GM19395 (cell line): ENCODE data around the gene HS6ST3.

Source experiments
- ATAC-seq: cut with Tn5 transposase; IDR thresholded peaks from one replicate; pipeline ENCODE4 v1.9.1; 2021; ENCODE audit warnings: mild to moderate bottlenecking, moderate library complexity; ENCODE audit not compliant: unreplicated experiment

Gene HS6ST3

DNA sequence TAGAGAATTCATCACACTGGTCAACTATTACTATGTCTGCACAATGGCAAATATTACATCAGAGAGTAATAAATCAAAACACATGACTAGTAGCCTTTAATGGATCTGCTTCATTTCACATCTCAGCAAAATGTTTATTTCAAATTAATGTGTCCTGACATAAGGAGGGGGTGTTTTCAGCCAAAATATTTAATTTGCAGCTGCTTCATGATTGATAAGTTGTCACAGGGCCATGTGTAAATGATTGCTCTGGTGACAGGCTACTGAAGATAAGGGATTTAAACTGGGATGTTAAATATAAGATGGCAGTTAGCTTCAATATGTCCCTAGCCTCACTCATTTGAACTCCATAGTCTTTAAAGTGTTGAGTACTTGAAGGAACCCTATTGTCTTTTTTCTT is 601.1 kb downstream of the HS6ST3 start:
- ATAC-seq, result no peak

DNA sequence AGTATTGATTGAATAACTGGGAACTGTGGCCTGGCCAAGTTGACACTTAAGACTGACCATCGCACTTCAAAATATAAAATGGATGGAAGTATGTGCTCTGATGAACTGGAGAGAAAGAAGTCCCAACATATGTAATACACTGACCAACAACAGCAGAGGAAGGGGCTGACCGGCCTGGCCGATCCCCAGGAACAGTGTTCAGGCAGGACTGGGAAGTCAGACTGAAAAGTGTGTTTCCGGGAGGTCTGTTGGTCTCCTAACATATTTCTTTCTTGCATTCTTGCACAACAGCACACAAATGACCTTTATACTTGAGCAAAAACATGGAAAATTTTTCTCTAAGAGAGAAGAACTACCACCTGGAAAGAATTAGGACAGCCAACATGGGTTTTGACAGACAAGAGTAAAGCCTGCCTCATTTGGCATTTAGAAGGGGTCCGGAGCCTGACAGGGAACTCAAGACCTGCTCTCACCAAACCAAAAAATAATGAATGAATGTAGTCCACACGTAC is 606.5 kb downstream of the HS6ST3 start:
- ATAC-seq, result no peak

DNA sequence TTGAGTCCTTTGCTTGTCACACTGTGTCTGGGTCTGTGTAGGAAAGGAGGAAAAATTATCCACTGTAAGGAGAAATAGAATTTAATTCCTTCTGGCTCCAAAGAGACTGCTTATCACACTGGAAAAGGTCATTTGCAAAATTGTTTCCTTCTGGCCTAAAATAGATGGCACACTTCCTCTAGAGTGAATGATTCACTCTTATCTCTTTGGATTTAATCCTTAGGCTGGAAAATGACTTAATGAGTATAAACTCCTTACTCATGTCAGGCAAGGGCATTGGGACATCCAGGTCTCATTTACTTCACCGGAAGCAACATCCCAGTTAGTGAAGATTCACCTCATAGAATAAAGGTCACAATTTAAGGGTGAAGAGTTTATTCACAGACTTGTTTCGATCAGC is 610.8 kb downstream of the HS6ST3 start:
- ATAC-seq, result no peak

DNA sequence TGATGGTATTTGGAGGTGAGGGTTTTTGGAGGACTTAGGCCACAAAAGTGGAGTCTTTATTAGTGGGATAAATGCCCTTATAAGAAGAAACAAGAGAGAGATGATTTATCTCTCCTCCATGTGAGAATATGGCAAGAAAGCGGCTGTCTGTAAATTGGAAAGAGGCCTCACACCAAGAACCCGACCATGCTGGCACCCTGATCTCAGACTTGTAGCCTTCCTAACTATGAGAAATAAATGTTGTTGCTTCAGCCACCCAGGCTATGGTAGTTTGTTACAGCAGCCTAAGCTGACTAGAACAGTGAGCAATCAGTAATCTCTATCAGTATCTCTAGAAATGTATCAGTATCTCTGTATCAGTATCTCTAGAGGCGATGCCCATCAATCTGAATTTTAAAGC is 617.2 kb downstream of the HS6ST3 start:
- ATAC-seq, result no peak

DNA sequence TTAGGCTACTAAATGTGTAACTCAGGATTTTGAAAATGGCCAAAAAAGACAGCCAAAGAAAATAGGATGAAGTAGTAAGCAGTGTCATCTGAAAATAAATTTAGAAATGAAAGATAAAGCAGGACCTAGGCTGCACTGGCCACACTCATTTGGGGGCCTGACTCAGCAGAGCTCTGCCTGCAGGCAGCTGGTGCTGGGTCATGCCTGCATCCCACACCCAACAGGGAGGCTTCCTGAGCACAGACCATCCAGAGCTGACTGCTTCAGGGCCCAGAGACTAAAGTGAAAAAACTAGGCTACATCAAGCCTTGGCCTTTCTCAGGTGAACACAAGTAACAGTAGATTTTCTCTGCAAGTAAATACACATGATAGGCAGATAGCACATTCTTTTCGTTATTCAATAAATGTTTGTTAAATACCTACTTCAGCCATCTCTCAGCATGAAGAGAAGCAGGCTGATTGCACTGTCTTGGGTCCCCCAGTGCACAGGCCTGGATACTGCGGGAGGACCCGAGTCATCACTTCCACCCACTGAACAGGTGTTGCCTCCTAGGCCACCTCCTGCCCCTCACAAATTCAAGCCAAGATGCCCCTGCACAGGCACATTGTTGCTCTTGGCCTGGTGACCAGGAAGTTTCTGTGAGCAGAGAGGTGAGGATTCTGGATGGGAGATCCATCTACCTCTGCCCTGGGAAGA is 620.4 kb downstream of the HS6ST3 start:
- ATAC-seq, result no peak

DNA sequence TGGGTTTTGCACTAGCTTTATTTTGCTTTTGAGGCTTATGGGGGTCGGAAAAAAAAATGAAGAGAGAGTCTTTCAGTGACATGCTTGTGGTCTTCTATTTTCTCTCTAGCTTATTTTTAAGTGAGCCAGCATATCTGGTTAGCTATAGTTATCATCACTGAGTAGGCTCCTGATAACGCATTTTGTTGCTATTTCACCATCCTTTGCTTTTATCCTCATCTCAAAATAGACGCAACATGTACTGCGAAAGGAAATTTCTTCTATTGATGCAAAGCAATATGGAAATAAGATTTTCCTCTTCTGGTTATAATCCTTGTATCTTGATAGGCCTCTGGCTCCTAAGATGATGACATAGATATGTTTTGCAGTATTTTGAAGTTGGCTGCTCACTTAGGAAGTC is 630.5 kb downstream of the HS6ST3 start:
- ATAC-seq, result no peak

DNA sequence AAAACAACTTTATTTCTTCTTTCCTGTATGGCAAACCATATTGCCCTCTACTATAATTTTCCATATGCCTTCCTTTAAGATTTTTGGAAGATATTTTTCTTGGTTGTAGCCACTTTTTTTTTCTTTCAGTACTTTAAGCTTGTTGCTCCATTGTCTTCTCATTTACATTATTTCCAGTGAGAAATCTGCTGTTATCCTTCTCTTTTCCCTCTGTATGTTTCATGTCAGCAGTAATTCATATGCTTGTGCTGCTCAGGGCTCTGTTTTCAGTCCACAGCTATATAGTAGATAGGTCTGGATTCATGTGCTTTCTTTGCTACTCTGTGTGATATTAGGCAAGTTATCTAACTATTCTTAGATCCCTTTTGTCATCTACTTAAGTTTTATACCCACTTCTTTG is 636.7 kb downstream of the HS6ST3 start:
- no peak for ATAC-seq

DNA sequence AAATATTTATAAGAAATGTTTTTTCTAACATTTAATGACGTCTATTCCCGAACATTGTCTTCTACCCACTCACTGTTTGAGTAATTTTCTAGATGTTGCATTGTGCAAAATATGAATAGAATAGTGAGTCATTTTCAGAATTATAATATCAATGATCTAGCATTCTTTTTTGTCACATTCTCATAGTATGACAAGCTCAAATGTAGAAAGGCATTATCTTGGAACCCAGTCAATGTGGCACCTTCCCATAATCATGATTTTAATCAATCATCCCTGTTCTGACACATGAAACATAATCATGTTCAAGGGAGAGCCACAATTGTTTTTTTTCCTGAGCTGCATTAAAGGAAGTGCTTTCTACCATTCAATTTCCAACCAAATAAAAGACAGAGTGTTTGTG is 638.6 kb downstream of the HS6ST3 start:
- no peak for ATAC-seq

DNA sequence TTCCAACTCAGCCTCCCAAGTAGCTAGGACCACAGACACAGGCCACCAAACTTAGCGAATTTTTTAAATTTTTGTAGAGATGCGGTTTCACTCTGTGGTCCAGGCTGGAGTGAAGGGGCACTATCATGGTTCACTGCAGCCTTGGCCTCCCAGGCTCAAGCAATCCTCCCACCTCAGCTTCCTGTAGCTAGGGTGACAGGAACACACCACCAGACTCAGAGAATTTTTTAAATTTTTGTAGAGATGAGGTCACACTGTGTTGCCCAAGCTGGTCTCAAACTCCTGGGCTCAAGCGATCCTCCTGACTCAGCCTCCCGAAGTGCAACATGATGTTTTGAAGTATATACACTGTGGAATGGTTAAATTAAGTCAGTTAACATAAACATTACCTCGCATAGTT is 640.8 kb downstream of the HS6ST3 start:
- no peak for ATAC-seq

DNA sequence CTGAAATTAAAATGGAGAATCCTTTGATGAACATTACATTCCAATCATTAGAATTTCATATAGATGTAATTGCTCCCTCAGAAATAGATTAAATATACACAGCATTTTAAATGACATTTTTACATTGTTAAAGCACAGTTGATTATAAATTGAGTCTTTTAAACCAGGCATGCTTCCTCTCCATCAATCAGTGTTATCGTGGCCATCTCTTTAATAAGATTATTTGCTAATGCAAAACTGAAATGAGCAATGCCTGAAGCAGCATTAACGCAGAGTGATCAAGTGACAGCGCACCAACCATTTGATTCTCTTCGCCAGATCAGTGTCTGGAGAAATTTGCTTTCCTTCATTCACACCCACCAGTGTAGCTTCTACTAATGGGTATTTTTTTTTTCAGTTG is 644.6 kb downstream of the HS6ST3 start:
- no peak for ATAC-seq

DNA sequence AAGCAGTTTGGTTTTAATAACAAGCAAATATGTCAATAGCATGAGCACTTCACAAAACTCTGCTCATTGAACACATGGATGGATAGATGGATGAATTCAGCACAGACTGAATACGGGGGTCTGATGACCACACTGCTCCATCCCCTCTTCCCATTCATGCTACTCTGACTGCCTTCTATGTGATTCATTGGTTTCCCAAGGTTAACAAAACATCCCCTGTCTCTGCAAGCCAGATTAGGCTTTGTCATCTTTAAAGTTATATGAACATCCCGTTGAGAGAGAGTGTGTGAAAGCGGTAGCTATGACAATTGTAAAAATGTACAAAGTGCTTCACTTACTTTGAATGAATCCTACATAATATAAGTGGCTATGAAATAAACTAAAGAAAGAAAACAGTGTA is 651.9 kb downstream of the HS6ST3 start:
- no peak for ATAC-seq

DNA sequence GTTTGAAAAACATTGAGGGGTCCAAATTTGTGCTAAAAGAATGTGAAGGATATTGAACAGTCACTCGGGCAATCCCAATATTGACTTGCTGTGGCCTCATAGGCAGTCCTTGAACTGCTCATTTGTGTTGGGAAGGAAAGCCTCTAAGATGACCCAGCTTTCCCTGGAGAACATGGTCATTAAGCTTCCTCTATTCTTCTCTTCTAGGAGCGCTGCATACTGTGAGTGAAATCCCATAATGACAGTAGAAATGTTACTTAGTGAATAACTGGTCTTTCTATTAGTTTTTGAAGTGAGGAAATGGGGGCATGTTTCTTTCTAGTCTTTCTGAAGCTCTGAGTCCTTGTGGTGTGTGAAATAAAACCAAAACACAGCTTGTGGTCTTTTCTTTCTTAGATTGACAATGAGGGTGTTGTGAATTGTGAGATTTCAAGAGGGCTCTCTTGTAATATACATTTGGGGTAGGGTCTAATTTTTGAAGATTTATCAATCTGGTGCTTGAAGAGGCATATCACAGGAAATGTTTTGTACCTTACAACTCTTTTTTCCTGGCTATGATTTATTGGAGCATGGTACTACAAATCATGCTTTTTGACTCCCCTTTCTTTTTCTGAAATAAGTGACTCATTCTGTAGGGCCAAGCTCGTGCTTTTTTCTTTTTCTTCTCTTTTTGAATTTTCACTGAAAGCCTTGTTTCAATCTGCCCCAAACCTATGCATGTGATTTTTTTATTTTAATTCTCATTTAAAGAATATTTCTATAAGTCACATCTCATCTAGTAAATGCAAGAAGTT is 653.6 kb downstream of the HS6ST3 start:
- ATAC-seq, result no peak

DNA sequence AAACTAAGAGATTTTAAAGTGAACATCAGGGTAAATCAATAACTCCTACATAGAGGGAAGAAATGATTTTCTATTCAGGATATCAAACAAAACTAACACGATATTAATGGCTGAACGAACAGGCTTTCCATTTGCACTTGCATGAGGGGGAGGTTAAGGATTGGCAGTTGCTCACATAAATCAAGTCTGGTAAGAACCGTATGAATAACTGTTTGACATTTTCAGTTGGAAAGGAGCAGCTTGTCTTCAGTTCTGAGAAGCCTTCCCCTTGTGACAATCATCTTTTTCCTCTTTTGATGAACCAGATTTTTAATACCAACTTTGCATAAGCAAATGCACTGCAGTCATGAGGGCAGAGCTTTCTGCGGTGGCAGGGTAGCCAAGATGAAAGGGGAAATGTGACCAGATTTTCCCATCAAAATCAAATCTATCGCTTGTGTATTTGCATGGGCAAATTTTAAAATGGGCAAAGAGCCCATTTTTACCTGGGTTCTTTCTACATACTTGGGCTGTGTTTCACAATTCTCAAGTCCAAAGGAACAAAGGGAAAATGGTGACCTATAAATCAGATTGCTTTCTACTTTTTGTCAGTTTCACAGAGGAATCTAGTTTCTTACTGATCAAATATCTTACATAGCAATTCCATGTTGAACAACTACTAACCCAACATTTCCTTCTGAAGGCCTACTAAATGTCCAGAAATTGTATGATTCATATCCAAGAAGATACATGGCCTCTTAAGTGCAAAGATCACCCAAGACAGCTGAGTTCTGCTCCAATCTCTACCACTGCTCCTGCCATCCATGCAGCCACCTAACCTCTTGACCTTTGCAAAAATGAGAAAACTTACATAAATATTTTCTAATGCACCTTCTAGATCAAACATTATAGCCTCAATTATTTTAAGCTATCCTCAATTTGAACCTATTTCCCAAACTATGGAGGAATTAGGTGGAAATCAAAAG is 654.7 kb downstream of the HS6ST3 start:
- ATAC-seq, result no peak

DNA sequence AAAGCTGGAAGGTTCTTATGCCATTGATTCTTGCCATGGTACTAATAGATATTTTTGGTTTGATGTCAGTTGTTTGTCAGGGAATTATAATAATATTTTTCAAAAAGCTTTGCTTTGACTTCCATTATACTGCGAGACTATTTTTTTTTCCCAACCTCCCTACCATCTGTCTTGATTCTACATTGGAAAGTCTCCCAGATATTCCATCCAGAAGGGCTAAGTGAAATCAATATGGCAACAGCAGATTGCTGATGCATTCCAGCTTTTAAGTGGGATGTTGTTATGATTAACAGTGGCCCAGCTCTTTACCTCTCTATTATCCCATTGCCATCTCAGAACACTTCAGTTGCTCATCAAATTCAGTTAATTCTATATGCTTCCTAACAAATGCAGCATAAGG is 657.0 kb downstream of the HS6ST3 start:
- ATAC-seq, result no peak

DNA sequence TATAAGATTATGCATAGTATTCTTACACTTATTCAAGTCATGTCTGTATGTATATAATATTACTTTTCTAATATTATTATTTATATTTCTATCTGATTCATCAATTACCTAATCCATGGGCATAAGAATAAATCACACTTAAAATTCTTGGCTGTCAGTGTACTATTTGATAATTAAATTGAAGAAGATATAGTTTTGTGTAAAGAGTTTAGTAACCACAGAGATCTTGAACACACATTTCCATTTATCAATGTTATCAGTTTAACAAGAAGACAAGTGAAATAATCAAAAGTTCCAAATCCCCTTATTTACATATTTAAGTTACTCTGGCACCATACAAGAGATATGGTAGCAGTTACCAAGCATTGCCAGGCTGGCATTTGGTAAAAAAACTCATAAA is 659.9 kb downstream of the HS6ST3 start:
- no peak for ATAC-seq

DNA sequence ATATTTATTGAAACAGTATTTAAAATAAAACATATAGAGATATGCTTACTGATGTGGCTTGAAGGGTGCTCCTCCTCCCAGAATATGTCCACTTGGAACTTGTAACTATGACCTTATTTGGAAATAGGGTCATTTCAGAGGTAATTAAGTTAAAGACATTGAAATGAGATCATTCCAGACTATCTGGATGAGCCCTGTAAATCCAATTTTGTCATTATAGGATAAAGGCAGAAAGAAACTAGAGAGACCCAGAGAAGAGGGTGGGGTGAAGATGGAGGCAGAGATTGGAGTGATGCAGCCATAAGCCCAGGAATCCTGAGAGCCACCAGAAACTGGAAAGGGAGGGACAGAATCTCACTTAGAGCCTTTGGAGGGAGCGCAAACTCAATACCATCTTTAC is 661.2 kb downstream of the HS6ST3 start:
- no peak for ATAC-seq

DNA sequence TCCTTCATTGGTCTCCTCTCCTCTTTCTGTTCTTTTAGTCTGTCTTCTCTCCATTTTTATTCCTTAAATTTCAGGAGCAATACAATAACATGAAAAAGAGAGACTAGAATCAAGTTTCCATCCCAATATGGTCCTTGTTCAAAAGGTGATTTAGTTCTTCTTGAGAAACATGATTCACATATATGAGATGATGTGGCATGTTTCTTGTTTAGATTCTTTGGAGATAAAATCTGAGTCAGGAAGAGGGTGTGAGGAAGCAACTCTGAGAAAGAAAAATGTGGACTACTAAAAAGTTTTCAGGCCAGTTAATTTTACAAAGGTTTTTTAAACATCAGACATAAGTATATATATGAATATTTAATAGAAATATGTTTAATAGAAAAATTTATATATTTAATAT is 673.0 kb downstream of the HS6ST3 start:
- no peak for ATAC-seq

DNA sequence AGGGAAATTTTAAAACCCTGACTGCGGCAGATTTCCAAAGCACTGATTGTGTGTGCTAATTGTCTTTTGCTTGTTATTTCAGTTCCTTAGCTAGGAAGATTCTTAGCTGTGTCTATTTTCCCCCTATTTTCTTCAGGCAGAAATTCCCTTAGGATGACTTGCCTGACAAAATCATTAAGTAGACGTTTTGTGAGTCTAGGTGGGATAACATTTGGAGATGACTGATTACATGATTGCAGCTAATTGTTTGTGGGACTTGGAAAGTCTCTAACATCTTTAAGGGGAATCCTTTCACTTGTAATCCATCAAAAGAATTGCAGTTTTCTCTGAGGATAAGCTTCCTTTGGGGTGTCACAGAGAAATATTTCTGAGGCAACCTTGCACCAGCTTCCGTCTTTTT is 676.4 kb downstream of the HS6ST3 start:
- no peak for ATAC-seq

DNA sequence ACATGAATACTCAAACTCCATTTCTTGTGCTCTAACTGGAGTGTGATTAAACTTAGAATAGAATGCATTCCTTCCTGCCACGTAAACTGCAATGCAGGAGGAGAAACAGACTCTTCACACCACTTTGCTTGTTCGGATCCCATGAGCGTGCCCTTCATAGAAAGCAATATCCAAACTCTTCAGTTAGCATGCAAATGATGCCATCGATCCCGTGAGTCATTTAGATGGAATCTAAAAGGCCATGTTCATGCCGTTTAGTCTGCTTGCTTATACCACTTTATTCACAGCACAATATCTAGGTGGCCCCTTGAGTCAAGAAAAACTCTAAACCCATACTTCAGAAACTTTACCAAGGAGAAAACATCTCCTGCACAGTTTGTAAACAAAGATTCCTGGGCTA is 678.6 kb downstream of the HS6ST3 start:
- no peak for ATAC-seq

DNA sequence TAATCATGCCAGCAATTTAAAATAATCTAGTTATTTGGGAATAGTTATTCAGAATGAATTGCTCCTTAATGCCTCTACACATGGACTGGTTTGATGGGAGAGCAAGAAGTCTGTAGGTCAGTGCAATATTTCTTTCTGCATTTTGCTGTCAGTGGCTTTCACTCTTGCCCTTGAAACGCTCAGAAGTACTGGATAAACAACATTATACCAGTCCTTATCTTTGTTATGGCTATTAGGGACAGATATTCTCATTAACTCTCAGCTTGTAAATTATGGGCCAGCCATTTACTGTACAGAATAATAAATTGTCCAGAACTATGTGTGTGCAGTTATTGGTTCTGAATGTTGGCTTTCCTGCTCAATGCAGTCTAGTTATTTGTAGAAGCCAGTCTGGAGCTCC is 680.0 kb downstream of the HS6ST3 start:
- ATAC-seq, result no peak
